AG08395 (cell line): Measurements from ENCODE around the gene SERPINB6.
"Not testable (repeated sequence)": the region's sequence is repeated elsewhere in the genome, so short reads cannot be mapped to it uniquely, and the experiment has no call there.

ENCODE experiments used
- DNase-seq: peaks from one replicate; pipeline ENCODE4 v3.0.0; 2012; ENCODE audit warnings: mixed read lengths, low spot score

SERPINB6 gene

DNA sequence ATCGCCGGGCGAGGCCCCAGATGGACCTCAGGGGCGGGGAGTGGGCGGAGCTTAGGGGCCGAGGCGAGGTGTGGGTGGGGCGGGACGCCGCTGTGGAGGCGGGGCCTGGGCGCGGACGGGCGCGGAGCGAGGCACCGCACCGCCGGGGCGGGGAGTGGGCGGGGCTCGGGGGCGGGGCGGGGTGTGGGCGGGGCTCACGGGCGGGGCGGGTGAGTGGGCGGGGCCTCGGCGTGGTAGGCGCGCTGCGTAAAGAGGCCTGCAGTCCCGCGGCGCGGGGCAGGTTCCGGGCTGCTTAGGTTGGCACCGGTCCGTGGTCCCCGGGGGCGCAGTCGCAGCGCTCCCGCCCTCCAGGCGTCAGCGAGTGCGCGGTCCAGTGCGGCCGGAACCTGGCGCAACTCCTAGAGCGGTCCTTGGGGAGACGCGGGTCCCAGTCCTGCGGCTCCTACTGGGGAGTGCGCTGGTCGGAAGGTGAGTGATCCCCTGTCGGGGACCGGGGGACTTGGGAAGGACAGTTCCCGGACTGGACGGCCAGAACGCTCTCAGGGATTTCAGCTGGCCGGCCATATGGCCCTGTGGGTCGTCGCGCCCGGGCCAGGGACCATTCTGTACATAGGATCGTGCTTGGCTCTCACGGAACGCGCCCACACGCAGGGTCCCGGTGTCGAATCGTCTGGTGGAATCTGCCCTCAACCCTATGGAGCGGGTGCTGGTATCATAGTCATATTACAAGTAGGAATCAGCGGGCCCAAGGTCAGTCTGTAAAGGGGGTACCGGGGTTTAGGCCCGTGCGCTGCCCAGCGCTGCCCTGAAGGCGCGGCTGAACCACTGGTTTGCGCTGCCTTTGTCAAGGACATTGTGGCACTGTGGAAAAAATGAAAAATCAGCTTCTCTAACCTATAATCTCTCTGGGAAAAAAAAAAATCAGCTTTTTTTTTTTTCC lies 28.5 kb upstream of the SERPINB6 start, which contains the start of gene NQO2:
Gene NQO2 (plus strand): TSS at position 277 of the 940 bp plus-strand sequence. CDS start 6,659 bp downstream, outside the sequence.
- peak; percentile 99 for DNase-seq

GRCh38 chr6:2998998-2999617 lies 27.7 kb upstream of the SERPINB6 start:
- no peak for DNase-seq

DNA sequence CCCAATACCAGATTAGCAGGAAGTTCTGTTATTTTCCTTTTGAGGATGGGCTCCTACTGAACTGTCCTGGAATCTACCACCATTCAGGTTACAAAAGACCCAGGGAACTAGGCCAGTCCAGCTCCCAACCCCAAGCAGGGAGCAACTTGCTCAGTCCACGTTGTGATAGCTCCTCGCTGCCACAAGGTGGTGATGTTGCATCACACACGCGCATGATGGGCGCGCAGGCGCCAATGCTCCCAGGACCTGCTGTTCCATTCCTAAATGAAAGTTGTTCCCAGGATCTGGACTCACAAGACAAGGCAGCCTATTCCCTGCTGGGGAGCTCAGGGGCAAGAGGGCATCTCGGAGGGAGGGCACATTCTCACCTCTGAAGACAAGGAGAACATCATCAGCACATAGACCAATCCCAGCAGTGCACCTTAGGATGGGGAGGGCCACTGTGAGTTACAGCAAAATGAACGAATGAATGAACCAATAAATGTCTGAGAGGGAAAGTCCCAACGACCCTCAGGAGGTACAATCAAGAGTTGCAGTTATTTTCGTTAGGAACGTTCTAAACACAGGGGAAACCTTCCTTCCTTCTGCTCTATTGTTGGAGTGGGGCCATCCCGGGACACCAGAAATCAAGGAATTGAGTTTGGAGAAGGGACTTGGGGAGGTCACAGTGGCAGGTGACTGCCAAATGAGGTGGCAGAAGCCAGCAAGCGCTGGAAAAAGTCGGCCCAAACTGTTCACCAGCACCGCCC lies 27.1 kb upstream of the SERPINB6 start:
- not testable (repeated sequence) for DNase-seq

DNA sequence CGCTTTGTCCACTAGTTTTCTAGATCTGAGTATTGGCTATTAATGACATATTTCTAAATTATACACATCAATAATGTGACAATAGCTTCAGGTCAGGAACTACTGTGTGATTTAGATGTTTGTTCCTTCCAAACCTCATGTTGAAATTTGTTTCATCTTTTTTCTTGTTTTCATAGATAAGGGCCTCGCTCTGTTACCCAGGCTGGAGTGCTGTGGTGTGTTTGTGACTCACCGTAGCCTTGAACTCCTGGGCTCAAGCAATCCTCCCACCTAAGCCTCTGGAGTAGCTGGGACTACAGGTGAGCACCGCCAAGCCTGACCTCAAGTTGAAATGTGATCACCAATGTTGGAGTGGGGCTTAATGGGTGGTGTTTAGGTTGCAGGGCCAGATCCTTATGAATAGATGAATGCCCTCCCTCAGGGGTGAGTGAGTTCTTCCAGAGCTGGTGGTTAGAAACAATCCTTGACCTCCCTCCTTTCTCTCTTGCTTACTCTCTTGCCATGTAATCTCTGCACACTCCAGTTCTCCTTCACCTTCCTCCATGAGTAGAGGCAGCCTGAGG lies 22.5 kb upstream of the SERPINB6 start:
- no peak for DNase-seq

DNA sequence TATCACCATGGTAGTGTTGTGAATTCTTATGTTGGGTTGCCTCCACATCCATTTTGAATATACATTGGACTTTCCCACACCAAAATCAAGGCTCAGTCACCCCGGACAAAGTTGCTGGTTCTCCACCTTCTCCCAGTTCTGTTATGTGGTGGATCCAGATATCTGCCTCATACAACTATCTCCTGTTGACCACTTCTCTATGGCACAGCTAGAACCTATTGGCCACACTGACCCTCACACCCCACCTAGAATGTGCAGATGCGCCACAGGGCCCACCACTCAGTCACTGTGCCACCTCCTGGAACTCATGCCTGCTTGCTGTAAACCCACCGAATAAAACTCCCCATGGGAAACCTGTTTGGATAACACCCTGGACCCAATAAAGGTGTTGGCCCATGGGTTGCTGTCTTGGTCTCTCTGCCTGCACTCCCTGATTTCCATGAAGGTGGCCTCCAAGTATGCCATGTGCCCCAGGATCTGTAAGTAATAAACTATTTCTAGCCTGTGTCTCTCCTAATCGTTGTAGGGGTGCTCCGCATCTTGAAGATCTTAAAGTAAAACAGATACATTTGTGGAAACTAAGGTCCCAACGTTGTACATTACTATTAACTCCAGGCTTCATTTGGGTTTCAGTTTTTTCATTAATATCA lies 21.1 kb upstream of the SERPINB6 start:
- no peak for DNase-seq

- DNase-seq = no peak
These were observed 19.7 kb upstream of the SERPINB6 start for GRCh38 chr6:2990932-2991506.

DNA sequence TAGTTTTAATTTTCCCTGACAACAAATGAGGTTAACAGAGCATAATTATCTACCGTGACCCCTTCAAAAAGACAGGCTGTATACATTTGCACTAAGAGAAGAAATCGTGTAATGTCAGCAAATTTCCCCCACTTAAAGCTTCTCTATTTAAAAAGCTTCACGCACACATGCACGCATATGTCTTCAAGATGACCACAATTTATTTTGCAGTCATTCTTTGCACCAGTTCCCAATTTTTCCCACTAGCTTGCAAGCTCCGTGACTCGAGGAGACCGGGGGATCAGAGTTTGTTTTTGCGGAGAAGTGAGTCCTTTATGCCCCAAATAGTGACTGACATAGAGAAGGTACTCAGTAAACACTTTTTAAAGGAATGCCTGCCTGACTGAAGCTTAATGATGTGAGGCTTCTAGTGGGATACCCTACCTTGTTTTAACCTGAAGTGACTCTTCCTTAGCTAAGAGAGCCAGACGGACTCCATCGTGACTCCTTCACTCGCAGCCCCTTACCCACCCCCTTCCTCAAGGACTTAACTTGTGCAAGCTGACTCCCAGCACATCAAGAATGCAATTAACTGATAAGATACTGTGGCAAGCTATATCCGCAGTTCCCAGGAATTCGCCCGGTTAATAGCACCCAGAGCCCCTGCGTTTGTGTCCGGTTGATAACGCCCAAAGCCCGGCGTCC lies 19.0 kb upstream of the SERPINB6 start:
- no peak for DNase-seq

DNA sequence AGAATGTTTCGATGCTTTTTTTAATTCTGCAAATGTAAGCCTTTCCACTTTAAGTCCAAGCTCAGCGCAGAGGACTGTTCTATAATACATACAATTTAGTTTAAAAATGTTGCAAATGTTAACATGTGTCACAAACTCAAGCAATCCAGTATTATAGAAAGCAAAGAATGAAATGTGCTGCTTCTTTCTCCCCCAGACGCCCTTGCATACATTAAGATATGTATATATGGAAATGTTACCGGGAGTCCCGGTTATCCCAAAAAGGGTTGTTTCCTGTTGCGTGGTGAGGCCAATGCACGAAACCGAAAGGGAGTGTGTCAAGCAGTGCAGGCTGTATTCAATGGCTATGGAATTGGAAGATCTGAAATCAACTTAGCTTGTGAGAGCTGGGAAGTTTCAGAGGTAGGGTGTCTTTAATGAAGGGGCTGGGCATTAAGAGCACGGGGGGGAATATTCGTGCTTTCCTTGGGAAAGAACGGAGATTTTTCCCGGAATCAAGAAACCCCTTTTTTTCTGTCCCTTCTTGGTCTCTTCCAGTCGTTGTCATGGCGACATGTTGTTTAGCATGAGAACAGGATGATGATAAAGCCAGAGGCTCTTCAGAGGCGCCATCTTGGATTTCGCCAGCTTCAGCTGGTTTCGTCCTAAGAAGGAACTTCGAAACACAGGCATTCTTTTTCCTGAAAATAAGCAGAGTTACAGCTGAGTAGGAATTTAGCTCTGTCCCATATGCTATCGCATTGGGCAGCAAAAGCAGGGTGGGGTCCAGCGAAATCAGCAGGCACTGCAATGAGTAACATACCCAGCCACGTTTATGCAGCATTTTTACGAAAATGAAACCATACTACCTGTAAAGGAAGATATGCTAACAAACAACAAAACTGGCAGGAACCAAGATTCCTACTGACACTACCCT lies 18.2 kb upstream of the SERPINB6 start:
- DNase-seq = peak; percentile 88

GRCh38 chr6:2988426-2989331 lies 17.3 kb upstream of the SERPINB6 start:
- peak; percentile 88 for DNase-seq

DNA sequence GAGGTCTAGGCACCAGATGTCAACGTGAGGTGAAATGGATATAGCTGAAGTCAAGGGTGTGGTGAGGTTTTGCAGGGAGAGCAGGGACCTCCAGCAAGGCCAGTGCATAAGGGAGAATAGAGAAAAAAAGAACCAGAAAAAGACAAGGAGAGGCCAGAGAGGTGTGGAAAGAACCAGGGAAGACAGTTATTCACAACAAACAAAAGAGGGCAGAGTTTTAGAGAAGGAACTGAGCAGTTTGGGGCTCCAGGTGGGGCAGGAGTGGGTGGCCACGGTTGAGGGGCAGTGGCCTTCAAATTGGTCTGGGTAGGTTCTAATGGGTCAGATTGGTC lies 16.7 kb upstream of the SERPINB6 start:
- DNase-seq = no peak

- peak; percentile 61 for DNase-seq
These were observed 15.4 kb upstream of the SERPINB6 start for GRCh38 chr6:2986722-2987221.

GRCh38 chr6:2984738-2985406 lies 13.5 kb upstream of the SERPINB6 start:
- DNase-seq = no peak

GRCh38 chr6:2982426-2983117 lies 11.2 kb upstream of the SERPINB6 start:
- DNase-seq = no peak

- no peak for DNase-seq
These were observed 9.1 kb upstream of the SERPINB6 start for GRCh38 chr6:2980465-2980855.

DNA sequence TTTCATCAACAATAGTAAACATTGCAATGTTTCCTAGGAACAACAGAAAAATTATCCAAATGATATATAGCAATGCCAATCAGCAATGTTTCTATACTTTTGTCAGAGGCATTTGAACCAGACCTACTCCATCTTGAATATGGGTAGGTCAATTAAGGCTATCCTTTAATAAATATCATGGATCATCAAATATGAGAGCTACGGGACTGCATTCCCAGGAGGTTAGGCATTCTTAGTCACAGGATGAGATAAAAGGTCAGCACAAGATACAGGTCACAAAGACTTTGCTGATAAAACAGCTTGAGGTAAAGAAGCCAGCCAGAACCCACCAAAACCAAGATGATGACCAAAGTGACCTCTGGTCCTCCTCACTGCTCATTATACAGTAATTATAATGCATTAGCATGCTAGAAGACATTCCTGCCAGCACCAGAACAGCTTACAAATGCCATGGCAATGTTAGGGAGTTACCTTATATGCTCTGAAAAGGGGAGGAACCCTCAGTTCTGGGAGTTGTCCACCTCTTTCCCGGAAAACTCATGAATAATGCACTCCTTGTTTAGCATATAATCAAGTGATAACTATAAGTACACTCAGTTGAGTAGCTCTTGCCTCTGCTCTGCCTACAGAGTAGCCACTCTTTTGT lies 8.6 kb upstream of the SERPINB6 start:
- DNase-seq = no peak

DNA sequence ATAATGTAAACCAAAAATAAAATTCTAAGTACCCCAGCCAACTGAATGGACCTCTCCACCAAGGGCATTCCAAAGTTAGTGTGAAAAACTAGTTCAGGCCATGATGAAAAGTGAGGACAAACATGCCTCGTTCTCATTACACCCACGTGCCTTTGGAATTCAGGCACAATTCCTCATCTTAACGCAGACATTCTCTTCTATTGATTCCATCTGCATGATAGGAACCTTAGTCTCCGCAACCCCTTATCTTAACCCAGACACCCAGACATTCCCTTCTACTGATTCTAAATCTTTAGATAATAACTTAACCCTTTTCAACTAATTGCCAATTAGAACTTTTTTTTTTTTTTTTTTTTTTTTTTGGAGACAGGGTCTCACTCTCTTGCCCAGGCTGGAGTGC lies 7.6 kb upstream of the SERPINB6 start:
- DNase-seq = no peak
